GM12878 (cell line): ENCODE measurements around the gene MAGI1. TPM values are rescaled to one million over a fixed set of nuclear protein-coding genes. Genes with fewer than 3 reads are reported as not detected.

Source experiments
- ATAC-seq: fragments of 200-7000 bp; cut with Tn5 transposase; 3 replicates; pipeline ENCODE4 v1.9.1; 2020; ENCODE audit warnings: mild to moderate bottlenecking, moderate library complexity
- BruUV-seq: library from RNA; stranded (reverse); fragments of 400-500 nt; replicated peaks from 2 replicates; lab custom pipeline; 2021; lab: Mats Ljungman, UMichigan
- CTCF ChIA-PET: fragments of 300-600 bp; sonication (Branson Sonifier 250); formaldehyde crosslinking; extraction: SDS; loops from one replicate; lab custom pipeline; 2021; ENCODE audit warnings: inconsistent platforms; lab: Yijun Ruan, JAX
- POLR2A ChIA-PET: fragments of 350-600 bp; formaldehyde crosslinking; extraction: SDS; loops from one replicate; lab custom pipeline; 2021; ENCODE audit warnings: inconsistent platforms; lab: Charles Lee
- RAD21 ChIA-PET: fragments of 300-600 bp; sonication (Branson Sonifier 250); formaldehyde crosslinking; loops from one replicate; lab custom pipeline; 2023; ENCODE audit warnings: antibody characterized with exemption; ENCODE audit not compliant: unreplicated experiment; lab: Charles Lee
- SMC1A ChIA-PET: fragments of 300-600 bp; sonication (Branson Sonifier 250); formaldehyde crosslinking; loops from one replicate; lab custom pipeline; 2023; ENCODE audit not compliant: unreplicated experiment, uncharacterized antibody; lab: Charles Lee
- DNase-seq: peaks from one replicate; pipeline ENCODE4 v3.0.0-alpha.2; 2011; ENCODE audit warnings: low read depth, low spot score
- FAIRE-seq: peaks from 3 replicates; lab custom pipeline; 2011; peaks lifted over from hg19 to GRCh38; lab: Jason Lieb, UNC
- H2AFZ ChIP-seq: 2 replicates; pipeline ENCODE4 v1.6.0; 2011; ENCODE audit warnings: low read depth, low read length, control low read depth; ENCODE audit not compliant: control insufficient read depth
- H3K27ac ChIP-seq: 2 replicates; pipeline ENCODE4 v1.5.1; 2011; ENCODE audit warnings: control low read depth; ENCODE audit not compliant: control insufficient read depth, insufficient read depth
- H3K27me3 ChIP-seq, 2 experiments: replicated peaks in 1 of 2; 2 replicates each; pipeline versions ENCODE4 v1.6.0 to v1.6.1; 2011; ENCODE audit warnings: low read length in 1 of 2; ENCODE audit not compliant: control insufficient read depth in 2 of 2, insufficient read depth in 2 of 2
- H3K36me3 ChIP-seq, 2 experiments: 2 replicates each; pipeline ENCODE4 v1.5.1; 2011; ENCODE audit warnings: low read length in 1 of 2; ENCODE audit not compliant: control insufficient read depth in 2 of 2, insufficient read depth in 2 of 2
- H3K4me1 ChIP-seq: 2 replicates; pipeline ENCODE4 v1.6.1; 2011; ENCODE audit warnings: mild to moderate bottlenecking, low read length, moderate library complexity, mixed read lengths; ENCODE audit not compliant: control insufficient read depth, insufficient read depth
- H3K4me2 ChIP-seq: 2 replicates; pipeline ENCODE4 v1.6.0; 2011; ENCODE audit warnings: control low read depth; ENCODE audit not compliant: control insufficient read depth, insufficient read depth
- H3K4me3 ChIP-seq: fragments of 200-600 bp; sonication (generic); 2 replicates; pipeline ENCODE4 v1.5.1; 2016
- H3K79me2 ChIP-seq: 2 replicates; pipeline ENCODE4 v1.6.0; 2011; ENCODE audit warnings: low read length; ENCODE audit not compliant: control insufficient read depth, insufficient read depth
- H3K9ac ChIP-seq: 2 replicates; pipeline ENCODE4 v1.8.0; 2011; ENCODE audit warnings: low read length, control low read depth, mixed read lengths; ENCODE audit not compliant: control insufficient read depth, insufficient read depth
- H3K9me3 ChIP-seq: replicated peaks from 3 replicates; pipeline ENCODE4 v1.5.1; 2011; ENCODE audit warnings: mild to moderate bottlenecking, low read length; ENCODE audit not compliant: control insufficient read depth, insufficient read depth
- H4K20me1 ChIP-seq: 2 replicates; pipeline ENCODE4 v1.6.0; 2011; ENCODE audit not compliant: control insufficient read depth, insufficient read depth
- BMI1 ChIP-seq: fragments of 450-650 bp; IDR thresholded peaks from 2 replicates; pipeline ENCODE4 v1.6.1; 2016; ENCODE audit warnings: mild to moderate bottlenecking, moderate library complexity, borderline replicate concordance
- HDAC6 ChIP-seq: fragments of 200-600 bp; sonication (generic); IDR thresholded peaks from one replicate; pipeline ENCODE4 v1.8.0; 2017; ENCODE audit warnings: antibody characterized with exemption; ENCODE audit not compliant: unreplicated experiment
- MYB ChIP-seq: fragments of 150-350 bp; IDR thresholded peaks from 2 replicates; pipeline ENCODE4 v1.6.1; 2014; ENCODE audit warnings: mild to moderate bottlenecking, low read depth, low read length, borderline replicate concordance
- SP1 ChIP-seq: IDR thresholded peaks from one replicate; pipeline ENCODE4 v1.6.1; 2011; ENCODE audit warnings: low read depth, low read length
- SREBF2 ChIP-seq: IDR thresholded peaks from 2 replicates; pipeline ENCODE4 v1.6.1; 2012; ENCODE audit warnings: mild to moderate bottlenecking, low read length
- SRF ChIP-seq, 2 experiments: IDR thresholded peaks; 2 replicates each; pipeline ENCODE4 v1.6.1; 2011; ENCODE audit warnings: low read depth in 2 of 2, low read length in 2 of 2, mild to moderate bottlenecking in 1 of 2, moderate library complexity in 1 of 2
- TARDBP ChIP-seq: IDR thresholded peaks from 2 replicates; pipeline ENCODE4 v1.6.1; 2016; ENCODE audit warnings: borderline replicate concordance
- ZSCAN29 ChIP-seq: fragments of 450-650 bp; IDR thresholded peaks from 2 replicates; pipeline ENCODE4 v1.6.1; 2017; ENCODE audit warnings: mild to moderate bottlenecking, moderate library complexity
- in situ Hi-C: fragments of 300-500 bp; cut with MboI; formaldehyde crosslinking; loops from 9 replicates; pipeline ENCODE4 v1.14.3; 2018; ENCODE audit warnings: mixed read lengths
- intact Hi-C: fragments of 100-400 bp; cut with micrococcal nuclease; formaldehyde crosslinking; loops from one replicate; pipeline ENCODE4 v1.14.2; 2022; ENCODE audit not compliant: unreplicated experiment
- polyA plus RNA-seq, 11 experiments: library from polyadenylated mRNA; depleted of rRNA in 4 of 11; unstranded in 6 of 11; stranded (reverse) in 5 of 11; fragments of >200 nt; fragmentation: Nextera tagmentation in 4 of 11; fragmentation: Illumina TruSeq in 1 of 11; extraction: Ambion mirVana in 4 of 11; extraction: Trizol in 1 of 11; gene quantifications; 1 replicate in 1 of 11; 2 replicates in 10 of 11; pipeline versions ENCODE4 v1.2.1 to v1.2.3, GENCODE V29; 2011 to 2016; ENCODE audit warnings: inconsistent platforms in 2 of 11, missing spikeins in 2 of 11, low read depth in 1 of 11
- total RNA-seq, 4 experiments: library from RNA; depleted of rRNA in 3 of 4; stranded (reverse); fragments of >200 nt in 3 of 4; fragmentation: Illumina TruSeq in 1 of 4; extraction: Trizol in 1 of 4; gene quantifications; 2 replicates each; pipeline versions ENCODE4 v1.2.1 to v1.2.3, GENCODE V29; 2013 to 2021
- TF ChIP-seq, protein P1 (sequence below): fragments of 450-650 bp; IDR thresholded peaks from 2 replicates; pipeline ENCODE4 v1.6.1; 2017; ENCODE audit warnings: mild to moderate bottlenecking, moderate library complexity
- TF ChIP-seq, protein P2 (sequence below): IDR thresholded peaks from 2 replicates; pipeline ENCODE4 v1.6.1; 2012; ENCODE audit warnings: mild to moderate bottlenecking, low read depth, low read length
- TF ChIP-seq, protein P3 (sequence below): fragments of 450-650 bp; formaldehyde crosslinking; IDR thresholded peaks from 2 replicates; pipeline ENCODE4 v1.4.0; 2020; ENCODE audit warnings: mild to moderate bottlenecking, moderate library complexity
- TF ChIP-seq, protein P4 (sequence below): IDR thresholded peaks from 2 replicates; pipeline ENCODE4 v1.6.1; 2011; ENCODE audit warnings: borderline replicate concordance, low read depth, mild to moderate bottlenecking, moderate library complexity, low read length; ENCODE audit not compliant: insufficient read depth, poor library complexity, severe bottlenecking

MAGI1 gene
- total and polyA plus RNA-seq, 10 of the 15 experiments (the other 5 are each of a cell fraction or from before 2014, with no cell fraction given): 0.02 to 3.3 (median 0.29) TPM; not detected in 1

DNA sequence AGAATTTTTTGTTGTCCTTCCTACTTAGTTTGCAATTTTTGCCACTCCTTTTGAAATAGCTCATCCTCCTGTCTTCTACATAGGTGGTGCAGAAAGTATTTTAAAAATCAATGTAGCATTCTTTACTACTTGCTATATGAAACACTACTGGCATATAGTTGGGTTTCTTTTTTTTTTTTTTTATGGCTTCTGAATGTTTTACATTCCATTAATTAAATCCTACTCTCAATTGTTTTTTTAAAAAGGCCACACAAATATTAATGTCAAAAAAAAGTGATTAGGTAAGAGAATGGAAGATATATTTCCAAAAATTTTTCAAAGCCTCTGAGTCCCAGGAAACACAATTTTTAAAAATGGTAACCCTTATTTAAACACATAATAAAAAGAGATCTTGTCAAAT is 262.6 kb downstream of the MAGI1 start:
- intact Hi-C loops (no loop called here), in situ Hi-C loops (no loop called here)
- DNase-seq: no peak
- no peaks in the 10 kb centered on the region for H3K79me2 ChIP-seq
- H3K27ac ChIP-seq: no peak overlapping the region
- FAIRE-seq: no peak
- H3K9ac ChIP-seq: no peak overlapping the region
- H3K27me3 ChIP-seq: no peaks in the 10 kb centered on the region
- H3K4me1 ChIP-seq: no peaks in the 10 kb centered on the region
- SMC1A ChIA-PET: no interaction called here
- no peak overlapping the region for H3K4me2 ChIP-seq
- BruUV-seq: no TSS peak
- H3K4me3 ChIP-seq: no peak overlapping the region
- ATAC-seq: no peak
- H3K9me3 ChIP-seq: no peaks in the 10 kb centered on the region
- H2AFZ ChIP-seq: no peak overlapping the region
- RAD21 ChIA-PET: no interaction called here
- no peaks in the 10 kb centered on the region for H3K36me3 ChIP-seq
- H4K20me1 ChIP-seq: no peaks in the 10 kb centered on the region
- POLR2A ChIA-PET: no interaction called here
- CTCF ChIA-PET: no interaction called here
- no peak for TF ChIP-seq TARDBP
- TF ChIP-seq, protein P1, sequence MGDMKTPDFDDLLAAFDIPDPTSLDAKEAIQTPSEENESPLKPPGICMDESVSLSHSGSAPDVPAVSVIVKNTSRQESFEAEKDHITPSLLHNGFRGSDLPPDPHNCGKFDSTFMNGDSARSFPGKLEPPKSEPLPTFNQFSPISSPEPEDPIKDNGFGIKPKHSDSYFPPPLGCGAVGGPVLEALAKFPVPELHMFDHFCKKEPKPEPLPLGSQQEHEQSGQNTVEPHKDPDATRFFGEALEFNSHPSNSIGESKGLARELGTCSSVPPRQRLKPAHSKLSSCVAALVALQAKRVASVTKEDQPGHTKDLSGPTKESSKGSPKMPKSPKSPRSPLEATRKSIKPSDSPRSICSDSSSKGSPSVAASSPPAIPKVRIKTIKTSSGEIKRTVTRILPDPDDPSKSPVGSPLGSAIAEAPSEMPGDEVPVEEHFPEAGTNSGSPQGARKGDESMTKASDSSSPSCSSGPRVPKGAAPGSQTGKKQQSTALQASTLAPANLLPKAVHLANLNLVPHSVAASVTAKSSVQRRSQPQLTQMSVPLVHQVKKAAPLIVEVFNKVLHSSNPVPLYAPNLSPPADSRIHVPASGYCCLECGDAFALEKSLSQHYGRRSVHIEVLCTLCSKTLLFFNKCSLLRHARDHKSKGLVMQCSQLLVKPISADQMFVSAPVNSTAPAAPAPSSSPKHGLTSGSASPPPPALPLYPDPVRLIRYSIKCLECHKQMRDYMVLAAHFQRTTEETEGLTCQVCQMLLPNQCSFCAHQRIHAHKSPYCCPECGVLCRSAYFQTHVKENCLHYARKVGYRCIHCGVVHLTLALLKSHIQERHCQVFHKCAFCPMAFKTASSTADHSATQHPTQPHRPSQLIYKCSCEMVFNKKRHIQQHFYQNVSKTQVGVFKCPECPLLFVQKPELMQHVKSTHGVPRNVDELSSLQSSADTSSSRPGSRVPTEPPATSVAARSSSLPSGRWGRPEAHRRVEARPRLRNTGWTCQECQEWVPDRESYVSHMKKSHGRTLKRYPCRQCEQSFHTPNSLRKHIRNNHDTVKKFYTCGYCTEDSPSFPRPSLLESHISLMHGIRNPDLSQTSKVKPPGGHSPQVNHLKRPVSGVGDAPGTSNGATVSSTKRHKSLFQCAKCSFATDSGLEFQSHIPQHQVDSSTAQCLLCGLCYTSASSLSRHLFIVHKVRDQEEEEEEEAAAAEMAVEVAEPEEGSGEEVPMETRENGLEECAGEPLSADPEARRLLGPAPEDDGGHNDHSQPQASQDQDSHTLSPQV: no peak
- TF ChIP-seq SRF (IDR thresholded peaks at IDR 0.05; ENCODE audit: low read depth in 2 of 2, low read length in 2 of 2): no peak
- no peak for TF ChIP-seq SREBF2
- TF ChIP-seq, protein P2, sequence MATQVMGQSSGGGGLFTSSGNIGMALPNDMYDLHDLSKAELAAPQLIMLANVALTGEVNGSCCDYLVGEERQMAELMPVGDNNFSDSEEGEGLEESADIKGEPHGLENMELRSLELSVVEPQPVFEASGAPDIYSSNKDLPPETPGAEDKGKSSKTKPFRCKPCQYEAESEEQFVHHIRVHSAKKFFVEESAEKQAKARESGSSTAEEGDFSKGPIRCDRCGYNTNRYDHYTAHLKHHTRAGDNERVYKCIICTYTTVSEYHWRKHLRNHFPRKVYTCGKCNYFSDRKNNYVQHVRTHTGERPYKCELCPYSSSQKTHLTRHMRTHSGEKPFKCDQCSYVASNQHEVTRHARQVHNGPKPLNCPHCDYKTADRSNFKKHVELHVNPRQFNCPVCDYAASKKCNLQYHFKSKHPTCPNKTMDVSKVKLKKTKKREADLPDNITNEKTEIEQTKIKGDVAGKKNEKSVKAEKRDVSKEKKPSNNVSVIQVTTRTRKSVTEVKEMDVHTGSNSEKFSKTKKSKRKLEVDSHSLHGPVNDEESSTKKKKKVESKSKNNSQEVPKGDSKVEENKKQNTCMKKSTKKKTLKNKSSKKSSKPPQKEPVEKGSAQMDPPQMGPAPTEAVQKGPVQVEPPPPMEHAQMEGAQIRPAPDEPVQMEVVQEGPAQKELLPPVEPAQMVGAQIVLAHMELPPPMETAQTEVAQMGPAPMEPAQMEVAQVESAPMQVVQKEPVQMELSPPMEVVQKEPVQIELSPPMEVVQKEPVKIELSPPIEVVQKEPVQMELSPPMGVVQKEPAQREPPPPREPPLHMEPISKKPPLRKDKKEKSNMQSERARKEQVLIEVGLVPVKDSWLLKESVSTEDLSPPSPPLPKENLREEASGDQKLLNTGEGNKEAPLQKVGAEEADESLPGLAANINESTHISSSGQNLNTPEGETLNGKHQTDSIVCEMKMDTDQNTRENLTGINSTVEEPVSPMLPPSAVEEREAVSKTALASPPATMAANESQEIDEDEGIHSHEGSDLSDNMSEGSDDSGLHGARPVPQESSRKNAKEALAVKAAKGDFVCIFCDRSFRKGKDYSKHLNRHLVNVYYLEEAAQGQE: no peak
- TF ChIP-seq MYB: no peak
- no peak for TF ChIP-seq BMI1
- TF ChIP-seq HDAC6: no peak
- TF ChIP-seq, protein P3, sequence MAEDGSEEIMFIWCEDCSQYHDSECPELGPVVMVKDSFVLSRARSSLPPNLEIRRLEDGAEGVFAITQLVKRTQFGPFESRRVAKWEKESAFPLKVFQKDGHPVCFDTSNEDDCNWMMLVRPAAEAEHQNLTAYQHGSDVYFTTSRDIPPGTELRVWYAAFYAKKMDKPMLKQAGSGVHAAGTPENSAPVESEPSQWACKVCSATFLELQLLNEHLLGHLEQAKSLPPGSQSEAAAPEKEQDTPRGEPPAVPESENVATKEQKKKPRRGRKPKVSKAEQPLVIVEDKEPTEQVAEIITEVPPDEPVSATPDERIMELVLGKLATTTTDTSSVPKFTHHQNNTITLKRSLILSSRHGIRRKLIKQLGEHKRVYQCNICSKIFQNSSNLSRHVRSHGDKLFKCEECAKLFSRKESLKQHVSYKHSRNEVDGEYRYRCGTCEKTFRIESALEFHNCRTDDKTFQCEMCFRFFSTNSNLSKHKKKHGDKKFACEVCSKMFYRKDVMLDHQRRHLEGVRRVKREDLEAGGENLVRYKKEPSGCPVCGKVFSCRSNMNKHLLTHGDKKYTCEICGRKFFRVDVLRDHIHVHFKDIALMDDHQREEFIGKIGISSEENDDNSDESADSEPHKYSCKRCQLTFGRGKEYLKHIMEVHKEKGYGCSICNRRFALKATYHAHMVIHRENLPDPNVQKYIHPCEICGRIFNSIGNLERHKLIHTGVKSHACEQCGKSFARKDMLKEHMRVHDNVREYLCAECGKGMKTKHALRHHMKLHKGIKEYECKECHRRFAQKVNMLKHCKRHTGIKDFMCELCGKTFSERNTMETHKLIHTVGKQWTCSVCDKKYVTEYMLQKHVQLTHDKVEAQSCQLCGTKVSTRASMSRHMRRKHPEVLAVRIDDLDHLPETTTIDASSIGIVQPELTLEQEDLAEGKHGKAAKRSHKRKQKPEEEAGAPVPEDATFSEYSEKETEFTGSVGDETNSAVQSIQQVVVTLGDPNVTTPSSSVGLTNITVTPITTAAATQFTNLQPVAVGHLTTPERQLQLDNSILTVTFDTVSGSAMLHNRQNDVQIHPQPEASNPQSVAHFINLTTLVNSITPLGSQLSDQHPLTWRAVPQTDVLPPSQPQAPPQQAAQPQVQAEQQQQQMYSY: no peak
- TF ChIP-seq SP1: no peak
- TF ChIP-seq, protein P4, sequence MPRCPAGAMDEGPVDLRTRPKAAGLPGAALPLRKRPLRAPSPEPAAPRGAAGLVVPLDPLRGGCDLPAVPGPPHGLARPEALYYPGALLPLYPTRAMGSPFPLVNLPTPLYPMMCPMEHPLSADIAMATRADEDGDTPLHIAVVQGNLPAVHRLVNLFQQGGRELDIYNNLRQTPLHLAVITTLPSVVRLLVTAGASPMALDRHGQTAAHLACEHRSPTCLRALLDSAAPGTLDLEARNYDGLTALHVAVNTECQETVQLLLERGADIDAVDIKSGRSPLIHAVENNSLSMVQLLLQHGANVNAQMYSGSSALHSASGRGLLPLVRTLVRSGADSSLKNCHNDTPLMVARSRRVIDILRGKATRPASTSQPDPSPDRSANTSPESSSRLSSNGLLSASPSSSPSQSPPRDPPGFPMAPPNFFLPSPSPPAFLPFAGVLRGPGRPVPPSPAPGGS: no peak
- no peak for TF ChIP-seq ZSCAN29
